NAMALWA (cell line): Measurements from ENCODE around the gene NUP54.

Source experiments
- DNase-seq: peaks from one replicate; pipeline ENCODE4 v3.0.0-alpha.2; 2015; ENCODE audit warnings: low spot score

The NUP54 gene, protein sequence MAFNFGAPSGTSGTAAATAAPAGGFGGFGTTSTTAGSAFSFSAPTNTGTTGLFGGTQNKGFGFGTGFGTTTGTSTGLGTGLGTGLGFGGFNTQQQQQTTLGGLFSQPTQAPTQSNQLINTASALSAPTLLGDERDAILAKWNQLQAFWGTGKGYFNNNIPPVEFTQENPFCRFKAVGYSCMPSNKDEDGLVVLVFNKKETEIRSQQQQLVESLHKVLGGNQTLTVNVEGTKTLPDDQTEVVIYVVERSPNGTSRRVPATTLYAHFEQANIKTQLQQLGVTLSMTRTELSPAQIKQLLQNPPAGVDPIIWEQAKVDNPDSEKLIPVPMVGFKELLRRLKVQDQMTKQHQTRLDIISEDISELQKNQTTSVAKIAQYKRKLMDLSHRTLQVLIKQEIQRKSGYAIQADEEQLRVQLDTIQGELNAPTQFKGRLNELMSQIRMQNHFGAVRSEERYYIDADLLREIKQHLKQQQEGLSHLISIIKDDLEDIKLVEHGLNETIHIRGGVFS

DNA sequence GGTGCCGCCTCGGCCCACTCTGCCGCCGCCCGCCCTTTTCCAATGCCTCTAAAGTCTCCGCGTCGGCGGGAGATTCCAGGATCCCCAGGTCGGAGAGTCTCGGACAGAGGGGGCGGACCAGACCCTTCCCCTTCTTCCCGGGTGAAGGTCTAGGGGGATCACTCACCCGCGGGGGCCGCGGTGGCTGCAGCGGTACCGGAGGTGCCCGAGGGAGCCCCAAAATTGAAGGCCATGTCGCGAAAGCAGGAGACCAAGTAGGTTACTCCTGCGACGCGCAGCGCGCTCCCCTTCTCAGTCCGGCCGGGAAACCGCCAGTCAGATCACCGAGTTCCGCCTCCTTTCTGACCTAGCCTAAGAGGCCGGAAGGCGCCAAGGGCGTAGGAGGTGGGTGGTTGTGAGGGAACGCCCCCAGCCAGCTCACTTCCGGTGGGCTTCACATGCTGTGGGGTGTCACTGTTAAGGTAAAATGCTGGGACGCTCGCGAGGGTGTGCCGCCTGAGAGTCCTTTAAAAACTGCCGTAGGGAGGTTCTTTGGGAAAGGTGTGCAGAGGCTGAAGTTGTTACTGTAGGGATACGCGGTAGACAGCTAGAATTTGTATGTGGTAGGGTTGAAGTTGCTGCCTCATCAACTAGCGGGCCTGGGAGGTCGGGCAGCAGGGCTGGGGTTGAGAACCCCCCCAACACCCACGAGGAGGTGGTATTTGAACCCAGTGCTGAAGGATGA, at the start of gene NUP54:
NUP54 (minus strand) TSS at position 256 of the 724 bp plus-strand sequence; CDS start at position 233, 23 bp downstream.
- DNase-seq, result peak; percentile 96

DNA sequence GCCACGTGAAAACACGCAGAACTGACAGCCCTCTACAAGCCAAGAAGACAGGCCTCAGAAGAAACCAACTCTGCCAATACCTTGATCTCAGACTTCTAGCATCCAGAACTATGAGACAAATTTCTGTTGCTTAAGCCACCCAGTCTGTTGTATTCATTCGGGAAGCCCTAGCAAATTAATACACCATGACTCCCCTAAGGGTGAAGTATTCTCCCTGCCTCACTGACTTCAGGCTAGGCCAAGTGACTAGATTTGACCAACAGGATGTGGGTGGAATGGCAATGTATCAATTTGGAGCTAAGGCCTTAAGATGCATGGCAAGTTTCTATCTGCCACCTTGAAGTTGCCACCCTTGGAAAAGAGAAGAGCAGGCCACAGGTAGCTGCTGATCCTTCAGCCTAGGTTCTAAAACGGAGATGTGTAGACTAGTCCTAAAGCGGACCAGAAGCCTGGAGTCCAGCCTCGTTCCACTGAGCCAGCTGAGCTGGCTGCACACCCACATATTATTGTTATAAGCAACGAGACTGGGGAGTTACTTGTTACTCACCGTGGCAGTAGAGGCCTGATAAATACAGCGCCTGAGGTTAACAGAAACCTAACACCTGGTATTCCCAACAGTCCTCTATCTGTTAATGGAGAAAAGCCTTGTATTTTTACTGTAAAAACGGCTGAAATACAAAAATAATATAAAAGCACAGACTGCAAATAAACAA, 49.0 kb upstream of the NUP54 start:
- peak; percentile 16 for DNase-seq

DNA sequence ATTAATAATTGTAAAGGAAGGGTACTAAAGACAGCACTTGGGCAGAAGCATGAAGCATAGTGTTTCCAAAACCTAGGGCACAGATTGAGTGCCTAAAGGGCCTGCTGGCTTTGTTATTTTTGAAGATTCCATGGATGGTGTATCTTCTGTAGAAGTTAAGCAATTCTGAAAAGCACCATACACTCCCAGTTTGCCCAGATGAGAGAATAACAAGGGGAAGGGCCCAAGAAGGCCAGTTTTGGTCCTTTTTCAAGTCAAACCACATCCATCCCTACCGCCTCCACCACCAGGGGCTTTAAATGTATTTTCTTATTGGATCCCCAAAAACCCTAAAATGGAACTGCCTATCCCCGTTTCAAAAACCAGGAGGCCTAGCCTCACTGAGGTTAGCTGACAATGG, 48.2 kb upstream of the NUP54 start:
- DNase-seq, result no peak

DNA sequence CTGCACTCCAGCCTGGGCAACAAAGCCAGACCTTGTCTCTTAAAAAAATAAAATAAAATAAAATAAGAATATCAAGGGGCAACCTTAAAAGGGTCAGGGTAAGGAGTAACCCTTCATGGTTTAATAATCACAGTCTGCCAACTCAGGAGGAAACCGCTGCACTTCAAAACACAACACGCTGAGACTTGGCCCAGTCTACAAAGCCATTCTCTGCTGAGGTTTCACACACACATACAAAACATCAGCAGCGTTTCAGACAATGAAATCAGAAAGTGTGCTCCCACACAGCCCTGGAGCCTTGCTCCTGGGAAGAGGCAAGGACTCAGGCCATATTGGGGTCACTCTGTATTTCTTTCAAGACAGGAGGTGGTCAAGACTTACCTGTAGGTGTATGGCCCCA, 47.1 kb upstream of the NUP54 start:
- no peak for DNase-seq

DNA sequence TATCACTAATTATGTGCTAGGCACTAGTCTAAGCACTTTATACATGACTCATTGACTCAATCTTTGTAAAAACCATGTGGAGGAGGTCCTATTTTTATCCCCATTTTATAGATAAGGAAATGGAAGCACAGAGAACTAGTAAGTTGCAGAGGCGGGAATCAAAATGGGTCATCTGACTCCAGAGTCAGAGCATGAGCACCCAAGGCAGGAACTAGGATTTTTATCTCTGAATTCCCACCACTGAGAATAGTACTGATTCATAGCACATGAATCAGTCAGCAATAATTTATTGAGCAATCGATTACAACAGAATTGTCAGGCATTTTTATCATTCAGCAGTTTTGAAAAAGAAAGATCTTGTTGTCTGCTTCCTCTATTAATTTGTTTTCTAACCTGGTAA, 46.1 kb upstream of the NUP54 start:
- no peak for DNase-seq

DNA sequence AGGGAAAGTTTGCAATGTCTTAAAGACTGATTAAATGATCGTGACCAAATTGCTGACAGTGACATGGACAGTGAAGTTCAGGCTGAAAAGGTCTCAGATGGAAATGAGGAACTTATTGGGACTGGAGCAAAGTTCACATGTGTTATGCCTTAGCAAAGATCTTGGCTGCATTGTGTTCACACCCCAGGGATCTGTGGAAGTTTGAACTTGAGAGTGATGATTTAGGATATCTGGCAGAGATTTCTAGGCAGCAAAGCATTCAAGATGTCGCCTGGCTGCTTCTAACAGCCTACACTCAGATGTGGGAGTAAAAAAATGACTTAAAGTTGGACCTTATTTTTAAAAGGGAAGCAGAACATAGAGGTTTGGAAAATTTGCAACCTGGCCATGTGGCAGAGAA, 44.0 kb upstream of the NUP54 start:
- no peak for DNase-seq

DNA sequence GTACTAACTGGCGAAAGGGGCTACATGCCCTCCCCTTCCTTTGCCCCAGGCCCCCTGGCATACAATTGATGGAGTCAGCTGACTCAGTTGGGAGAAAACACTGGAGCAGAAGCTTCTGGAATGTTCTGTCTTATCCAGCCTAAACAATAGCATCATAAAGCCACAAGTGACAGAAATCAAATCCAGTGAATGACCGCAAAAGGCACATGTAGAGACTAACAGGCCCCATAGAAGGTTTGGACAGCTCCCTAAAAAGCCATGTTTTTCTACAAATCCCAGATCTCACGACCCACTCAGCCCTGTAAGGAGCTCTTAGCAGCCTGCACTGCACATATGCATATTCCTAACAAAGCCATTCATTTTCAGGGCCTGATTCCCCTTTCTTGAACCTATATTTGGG, 40.4 kb upstream of the NUP54 start:
- DNase-seq, result no peak

DNA sequence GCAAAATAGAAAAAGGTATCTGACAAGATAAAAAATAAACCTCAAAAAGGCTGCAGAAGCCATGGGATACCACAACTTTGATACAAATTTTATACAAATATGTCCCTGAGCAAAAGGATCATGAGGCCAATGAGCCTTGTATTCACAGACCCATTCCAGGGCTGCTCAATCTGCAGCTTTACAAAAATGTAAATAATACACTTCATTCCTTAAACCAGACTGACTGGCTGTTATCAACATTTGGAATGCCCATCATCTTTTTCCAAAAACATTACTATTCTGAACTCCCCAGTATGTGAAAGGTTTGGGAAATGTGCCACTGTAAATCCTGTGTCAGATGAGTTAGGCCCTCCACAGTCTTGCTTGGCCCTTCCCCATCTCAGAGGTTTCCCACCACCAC, 40.0 kb upstream of the NUP54 start:
- no peak for DNase-seq

DNA sequence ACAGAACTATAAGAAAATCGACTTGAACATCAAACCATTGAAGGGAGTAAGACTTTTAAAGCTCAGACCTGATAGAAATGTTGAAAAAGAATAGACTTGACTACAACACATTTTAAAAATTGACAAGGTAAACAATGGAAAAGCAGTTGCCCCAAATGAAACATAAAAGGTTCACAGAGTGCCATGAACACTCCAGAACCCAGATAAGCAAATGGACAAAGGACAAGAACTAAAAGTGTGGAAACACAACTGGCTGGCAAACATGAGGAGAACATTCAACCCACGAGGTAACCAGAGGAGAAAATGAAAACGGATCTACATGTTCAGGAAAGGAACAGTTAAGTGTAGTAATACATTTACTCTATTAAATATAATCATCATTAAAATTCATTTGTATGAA, 39.0 kb upstream of the NUP54 start:
- no peak for DNase-seq

DNA sequence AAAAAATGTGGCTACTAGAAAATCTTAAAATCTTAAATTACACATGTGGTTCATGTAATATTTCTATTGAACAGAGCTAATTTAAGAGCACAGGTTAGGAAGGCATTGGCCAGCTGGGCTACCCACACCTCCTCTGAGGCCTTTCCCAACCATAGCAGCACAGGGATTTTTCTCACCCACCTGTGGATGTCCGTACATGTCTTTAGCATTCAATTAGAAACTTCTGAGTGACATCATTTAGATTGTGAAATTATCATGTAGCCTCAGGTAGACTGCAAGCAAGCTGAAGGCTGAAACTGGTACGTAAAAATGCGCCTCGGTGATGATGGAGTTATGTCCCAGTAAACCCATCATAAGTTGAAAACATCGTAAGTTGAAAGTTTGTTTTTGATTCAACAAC, 34.3 kb upstream of the NUP54 start:
- no peak for DNase-seq

DNA sequence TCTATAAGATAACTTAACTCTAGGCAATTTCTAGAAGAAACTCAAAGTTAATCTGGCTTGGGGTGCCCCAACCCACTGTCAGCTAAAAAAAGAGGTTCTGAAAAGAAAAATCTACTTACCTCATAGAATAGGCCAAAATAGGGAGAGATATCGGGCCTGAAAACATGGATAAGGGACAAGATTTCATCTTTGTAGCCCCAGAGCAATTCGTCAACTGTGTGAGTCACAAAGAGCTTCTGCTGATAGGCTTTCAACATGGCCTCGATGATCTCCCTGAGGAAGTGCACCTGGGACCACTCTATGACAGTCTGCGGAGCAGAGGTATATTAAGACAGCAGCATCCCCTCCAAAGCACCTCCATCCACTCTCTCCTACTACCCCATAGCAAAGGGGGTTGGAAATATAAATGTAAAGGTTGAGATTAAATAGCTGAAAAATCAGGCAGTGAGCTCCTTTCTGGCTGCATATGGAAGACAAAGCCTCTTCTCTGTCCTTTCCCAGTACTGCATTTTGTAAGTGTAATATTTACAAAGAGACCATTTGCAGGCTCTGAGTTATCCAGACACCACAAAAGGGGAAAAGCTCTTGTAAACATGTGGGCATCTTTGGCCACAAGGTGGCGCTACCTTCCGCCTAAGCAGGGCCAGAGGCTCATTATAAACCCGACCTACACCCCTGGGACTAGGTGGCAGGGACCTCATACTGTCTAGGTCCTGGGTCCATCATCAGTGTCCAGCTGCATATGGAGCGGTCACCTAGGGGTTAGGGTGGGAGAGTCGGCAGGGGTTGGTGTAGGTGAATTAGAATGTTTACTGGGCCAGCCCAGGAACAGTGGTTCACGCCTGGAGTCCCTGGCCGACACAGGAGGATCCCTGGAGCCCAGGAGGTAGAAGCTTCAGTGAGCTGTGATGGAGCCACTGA, 31.5 kb upstream of the NUP54 start:
- peak; percentile 88 for DNase-seq

DNA sequence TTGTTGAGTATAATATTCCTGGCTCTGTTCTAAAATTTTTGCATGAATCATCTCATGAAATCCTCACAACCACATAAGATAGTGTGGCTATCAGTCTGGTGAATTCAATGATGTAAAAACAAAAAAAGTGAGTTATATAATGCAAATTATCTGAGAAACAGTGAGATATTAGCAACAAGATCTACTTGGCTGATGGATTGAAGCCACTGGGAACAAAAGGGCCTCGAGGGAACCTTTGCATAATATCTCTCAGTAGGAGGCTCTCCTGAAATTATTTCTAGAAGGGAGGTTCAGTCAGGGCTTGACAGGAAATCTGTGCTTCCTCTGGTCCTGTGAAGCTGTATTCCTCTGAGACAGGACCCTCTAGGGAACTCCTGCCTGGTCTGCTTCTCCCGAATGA, 30.1 kb upstream of the NUP54 start:
- no peak for DNase-seq

DNA sequence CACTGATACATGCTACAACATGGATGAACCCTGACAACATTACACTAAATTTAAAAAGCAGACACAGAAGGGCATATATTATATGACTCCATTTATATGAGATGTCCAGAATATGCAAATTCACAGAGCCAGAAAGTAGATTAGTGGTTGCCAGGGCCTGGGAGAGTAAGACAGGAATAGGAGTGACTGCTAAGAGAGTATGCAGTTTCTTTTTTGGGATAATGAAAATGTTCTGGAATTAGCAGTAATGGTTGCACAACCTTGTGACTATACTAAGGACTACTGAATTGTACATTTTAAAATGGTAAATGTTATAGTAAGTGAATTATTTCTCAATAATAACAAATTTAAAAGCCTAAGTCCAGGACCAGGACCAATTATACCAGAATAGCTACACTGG, 29.5 kb upstream of the NUP54 start:
- DNase-seq, result no peak

DNA sequence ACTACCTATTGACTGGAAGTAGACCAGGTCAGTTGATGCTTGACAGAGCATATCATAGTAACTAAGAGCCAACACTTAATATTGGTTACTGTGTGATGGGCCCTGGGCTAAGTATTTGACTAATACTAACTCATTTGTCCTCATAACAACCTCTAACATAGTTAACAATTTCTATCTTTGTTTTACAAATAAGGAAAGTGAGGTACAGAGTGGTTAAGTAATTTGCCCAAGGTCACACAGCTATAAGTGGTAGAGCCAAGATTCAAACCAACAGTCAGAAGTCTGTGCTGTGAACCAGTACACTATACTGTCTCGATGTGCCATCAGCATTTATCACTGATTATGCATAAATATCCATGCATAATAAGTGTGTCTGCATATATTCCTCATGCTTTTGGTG, 27.1 kb upstream of the NUP54 start:
- no peak for DNase-seq

DNA sequence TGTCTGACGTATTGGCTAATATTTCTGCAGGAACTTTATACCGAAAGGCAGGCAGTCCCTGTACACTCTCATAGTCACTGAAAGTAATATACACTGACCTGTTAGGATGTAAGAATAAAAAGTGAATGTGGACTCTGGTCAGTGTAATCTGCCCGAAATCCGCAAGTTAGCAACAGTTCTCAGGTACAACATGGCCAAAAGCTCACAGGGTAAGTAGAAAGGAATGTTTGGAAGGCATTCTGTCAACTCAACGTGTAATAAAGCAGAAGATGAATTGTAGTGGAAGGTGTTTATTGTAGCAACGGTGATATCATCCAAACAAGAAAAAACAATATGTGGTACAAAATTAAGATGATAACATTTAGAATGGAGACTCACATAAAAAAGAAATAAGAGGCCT, 26.0 kb upstream of the NUP54 start:
- no peak for DNase-seq

DNA sequence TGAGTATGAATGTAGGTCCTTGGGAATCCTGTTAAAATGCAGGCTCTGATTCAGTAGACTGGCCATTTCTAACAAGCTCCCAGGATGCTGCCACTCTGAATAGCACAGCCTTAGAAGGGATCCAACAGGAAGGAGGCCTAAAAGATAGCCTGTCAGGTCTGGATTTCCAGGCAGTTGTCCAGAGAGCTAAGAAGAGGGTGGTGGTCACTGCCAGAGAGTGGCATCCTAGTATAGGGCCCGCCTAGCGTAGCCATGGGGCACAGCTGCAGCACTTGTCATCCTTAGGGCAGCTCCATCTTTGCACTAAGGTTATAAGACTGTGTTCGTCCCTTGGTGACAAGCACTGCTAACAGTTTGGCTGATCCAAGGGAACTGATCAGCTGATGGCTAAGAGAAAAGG, 20.5 kb upstream of the NUP54 start:
- DNase-seq, result no peak

DNA sequence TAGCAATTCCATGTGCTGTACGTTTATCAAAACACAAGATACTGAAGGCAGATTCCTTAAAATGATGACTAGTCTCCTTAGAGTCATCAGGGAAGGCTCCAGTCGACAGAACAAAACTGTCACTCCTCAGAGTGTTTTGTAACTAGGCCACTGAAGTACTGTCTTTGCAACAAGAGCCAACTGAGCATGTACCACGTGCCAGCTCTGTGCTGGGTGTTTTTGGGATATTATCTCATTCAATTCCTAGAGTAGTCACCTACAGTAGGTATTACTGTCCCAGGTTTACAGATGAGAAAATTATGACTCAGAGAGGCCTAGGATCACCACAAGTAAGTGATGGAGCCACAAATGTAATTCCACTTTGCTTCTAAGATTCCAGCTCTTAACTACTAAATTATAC, 18.3 kb upstream of the NUP54 start:
- DNase-seq, result no peak

DNA sequence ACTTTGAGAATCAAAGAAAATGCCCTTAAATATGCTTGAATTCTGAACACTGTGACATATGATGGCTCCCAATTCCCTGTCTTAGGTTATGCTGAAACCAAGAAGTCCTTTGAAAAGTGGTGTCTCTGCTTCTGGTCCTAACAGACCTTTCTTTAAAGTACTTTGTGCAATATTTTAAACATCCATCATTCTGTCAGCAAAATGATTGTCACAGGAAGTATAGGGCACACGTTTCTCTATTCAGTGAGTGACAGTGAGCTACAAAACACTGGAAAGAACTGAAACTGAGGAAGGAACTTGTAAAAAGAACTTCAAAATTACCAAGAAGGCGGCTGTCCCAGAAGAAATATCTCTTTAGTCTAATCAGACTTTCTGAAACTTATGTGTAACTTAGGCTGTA, 12.2 kb upstream of the NUP54 start:
- DNase-seq, result no peak

DNA sequence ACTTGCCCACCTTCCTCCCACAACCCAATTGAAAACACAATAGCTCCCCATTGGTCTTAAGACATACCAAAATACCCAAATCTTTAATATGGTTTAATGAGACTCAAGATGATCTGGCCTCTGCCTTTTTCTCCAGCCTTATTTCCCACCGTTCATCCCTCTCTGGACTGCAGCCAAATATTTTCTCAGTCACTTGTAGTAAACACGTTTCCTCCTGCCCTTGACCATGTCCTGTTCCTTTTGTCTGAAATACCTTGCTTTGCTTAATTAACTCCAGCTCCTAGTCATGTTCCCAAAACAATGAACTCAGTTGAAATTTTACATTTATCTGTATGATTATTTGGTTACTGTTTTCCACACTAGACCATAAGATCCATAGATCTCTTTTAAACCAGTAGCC, 8.4 kb upstream of the NUP54 start:
- no peak for DNase-seq

DNA sequence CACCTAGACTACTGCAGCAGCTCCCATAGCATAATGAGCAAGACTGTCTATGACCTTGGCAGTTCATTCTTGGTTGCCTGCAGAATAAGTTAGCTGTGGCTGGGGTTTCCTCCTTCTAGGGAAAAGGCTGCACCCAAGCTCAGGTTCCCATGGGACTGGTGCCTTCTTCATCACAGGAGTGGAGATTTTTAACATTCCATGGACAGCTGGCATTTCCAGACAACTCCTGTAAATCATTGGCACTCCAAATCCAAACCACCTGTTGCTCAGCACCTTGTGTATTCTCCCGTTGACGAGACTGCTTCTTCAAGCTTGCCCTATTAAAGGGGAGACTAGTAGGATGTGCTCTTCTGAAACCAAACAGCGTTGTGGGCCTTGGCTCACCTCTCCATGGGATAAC, 7.8 kb upstream of the NUP54 start:
- no peak for DNase-seq

DNA sequence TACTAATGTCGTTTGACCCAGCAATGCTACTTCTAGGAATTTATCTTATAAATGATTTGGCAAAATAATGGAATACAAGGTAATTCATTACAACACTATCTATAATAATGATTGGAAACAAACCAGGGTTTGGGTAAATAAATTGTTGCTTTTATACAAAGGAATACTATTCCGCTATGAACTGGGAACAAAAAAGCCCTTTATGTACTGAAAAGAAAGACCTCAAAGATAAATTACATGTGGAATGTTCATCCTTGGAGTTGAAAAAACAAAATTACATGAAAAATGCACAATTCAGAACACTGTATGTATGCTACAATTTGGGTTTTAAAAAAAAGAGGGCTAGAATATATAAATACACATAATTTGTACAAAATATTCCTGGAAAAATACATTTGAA, 5.2 kb upstream of the NUP54 start:
- no peak for DNase-seq
